HepG2 (cell line): ENCODE measurements around the gene ZC3H8. TPM values are rescaled to one million over a fixed set of nuclear protein-coding genes. Genes with fewer than 3 reads are reported as not detected.
A peak's percentile ranks its signal among the peaks of the same experiment; 100 is the strongest.

Experiments
- ATAC-seq: fragments of 200-7000 bp; cut with Tn5 transposase; 3 replicates; pipeline ENCODE4 v1.9.1; 2020; ENCODE audit warnings: mild to moderate bottlenecking, moderate library complexity
- BruUV-seq: library from RNA; stranded (reverse); fragments of 400-500 nt; replicated peaks from 2 replicates; lab custom pipeline; 2021; lab: Mats Ljungman, UMichigan
- CTCF ChIA-PET: fragments of 300-600 bp; formaldehyde crosslinking; extraction: SDS; loops from one replicate; lab custom pipeline; 2021; ENCODE audit warnings: low total read pairs, inconsistent platforms, low intra/inter-chr PET ratio; lab: Yijun Ruan, JAX
- POLR2A ChIA-PET: fragments of 350-600 bp; sonication (Branson Sonifier 250); formaldehyde crosslinking; loops from one replicate; lab custom pipeline; 2020; ENCODE audit warnings: antibody characterized with exemption, inconsistent platforms; lab: Yijun Ruan, JAX
- DNase-seq: peaks from one replicate; pipeline ENCODE4 v3.0.0-alpha.2; 2015; ENCODE audit warnings: low spot score
- FAIRE-seq: peaks from 3 replicates; lab custom pipeline; 2011; peaks lifted over from hg19 to GRCh38; lab: Jason Lieb, UNC
- H2AFZ ChIP-seq: one replicate; pipeline ENCODE4 v1.6.1; 2011; ENCODE audit warnings: low read length, inconsistent platforms
- H3K27ac ChIP-seq: fragments of 300-600 bp; 3 replicates; pipeline ENCODE4 v1.8.0; 2011; ENCODE audit warnings: mixed run types, mild to moderate bottlenecking, mixed read lengths, low read length, inconsistent platforms; ENCODE audit not compliant: insufficient read depth; ENCODE audit errors: extremely low read length
- H3K27me3 ChIP-seq, 2 experiments: fragments of 200-600 bp in 1 of 2; 2 replicates in 1 of 2; 3 replicates in 1 of 2; pipeline versions ENCODE4 v1.6.0 to v1.8.0; 2011; ENCODE audit warnings: low read length in 2 of 2, mild to moderate bottlenecking in 2 of 2, moderate library complexity in 2 of 2, inconsistent platforms in 1 of 2; ENCODE audit not compliant: insufficient read depth in 2 of 2, control insufficient read depth in 1 of 2
- H3K36me3 ChIP-seq, 2 experiments: fragments of 200-600 bp in 1 of 2; replicated peaks in 1 of 2; 2 replicates in 1 of 2; 3 replicates in 1 of 2; pipeline versions ENCODE4 v1.5.1 to v1.8.0; 2011; ENCODE audit warnings: low read length in 2 of 2, inconsistent platforms in 1 of 2; ENCODE audit not compliant: insufficient read depth in 2 of 2, control insufficient read depth in 1 of 2
- H3K4me1 ChIP-seq: 2 replicates; pipeline ENCODE4 v1.5.1; 2012; ENCODE audit warnings: low read length, inconsistent platforms; ENCODE audit not compliant: insufficient read depth
- H3K4me2 ChIP-seq: 2 replicates; pipeline ENCODE4 v1.6.0; 2011; ENCODE audit warnings: low read depth, low read length, inconsistent platforms
- H3K4me3 ChIP-seq, 3 experiments: fragments of 200-600 bp in 1 of 3; sonication (generic), shearing (Covaris generic) in 1 of 3; replicated peaks in 1 of 3; 2 replicates each; pipeline ENCODE4 v1.5.1; 2011 to 2016; ENCODE audit warnings: low read length in 3 of 3, inconsistent platforms in 2 of 3, low read depth in 2 of 3, mild to moderate bottlenecking in 2 of 3, control low read depth in 1 of 3, mixed read lengths in 1 of 3; ENCODE audit not compliant: insufficient read depth in 1 of 3
- H3K79me2 ChIP-seq: one replicate; pipeline ENCODE4 v1.6.1; 2011; ENCODE audit warnings: low read length, inconsistent platforms; ENCODE audit not compliant: insufficient read depth
- H3K9ac ChIP-seq: 2 replicates; pipeline ENCODE4 v1.6.0; 2011; ENCODE audit warnings: mild to moderate bottlenecking, low read depth, low read length, inconsistent platforms; ENCODE audit not compliant: insufficient read depth
- H3K9me3 ChIP-seq: 2 replicates; pipeline ENCODE4 v1.5.1; 2012; ENCODE audit warnings: mild to moderate bottlenecking, low read length
- H4K20me1 ChIP-seq: 2 replicates; pipeline ENCODE4 v1.6.0; 2011; ENCODE audit warnings: inconsistent platforms, mild to moderate bottlenecking, low read length, moderate library complexity; ENCODE audit not compliant: insufficient read depth
- ATF1 ChIP-seq: IDR thresholded peaks from 2 replicates; pipeline ENCODE4 v1.6.1; 2016; ENCODE audit warnings: mild to moderate bottlenecking, control low read depth
- BATF2 ChIP-seq: sonication (generic); formaldehyde crosslinking; IDR thresholded peaks from 2 replicates; pipeline ENCODE4 v1.8.0; 2022; ENCODE audit warnings: mild to moderate bottlenecking, missing genetic modification reagents, moderate library complexity
- CHCHD3 ChIP-seq: sonication (generic); formaldehyde crosslinking; IDR thresholded peaks from 2 replicates; pipeline ENCODE4 v1.8.0; 2022; ENCODE audit warnings: mild to moderate bottlenecking, missing genetic modification reagents, moderate library complexity
- CHD2 ChIP-seq: IDR thresholded peaks from 2 replicates; pipeline ENCODE4 v1.6.1; 2011; ENCODE audit warnings: low read depth, low read length, improper control_type of control experiment
- DNMT1 ChIP-seq: sonication (generic); formaldehyde crosslinking; IDR thresholded peaks from 2 replicates; pipeline ENCODE4 v1.5.1; 2020; ENCODE audit warnings: mild to moderate bottlenecking, missing genetic modification reagents
- ETV6 ChIP-seq: sonication (generic); formaldehyde crosslinking; conservative IDR thresholded peaks from 2 replicates; pipeline ENCODE4 v1.4.0; 2020; ENCODE audit warnings: missing genetic modification reagents
- PCBP2 ChIP-seq: fragments of 200-400 bp; formaldehyde crosslinking; optimal IDR thresholded peaks from 2 replicates; pipeline ENCODE3; 2018; ENCODE audit warnings: low read length, low read depth; ENCODE audit not compliant: poor library complexity, severe bottlenecking
- RELA ChIP-seq: sonication (generic); formaldehyde crosslinking; IDR thresholded peaks from 2 replicates; pipeline ENCODE4 v1.4.0; 2020; ENCODE audit warnings: missing genetic modification reagents
- REXO4 ChIP-seq: sonication (generic); formaldehyde crosslinking; IDR thresholded peaks from 2 replicates; pipeline ENCODE4 v1.8.0; 2022; ENCODE audit warnings: missing genetic modification reagents, mild to moderate bottlenecking, borderline replicate concordance
- SATB2 ChIP-seq: sonication (generic); formaldehyde crosslinking; IDR thresholded peaks from 2 replicates; pipeline ENCODE4 v1.5.0; 2020; ENCODE audit warnings: missing genetic modification reagents
- ZFP1 ChIP-seq: IDR thresholded peaks from 2 replicates; pipeline ENCODE4 v1.6.1; 2016
- ZKSCAN1 ChIP-seq: fragments of 150-350 bp; IDR thresholded peaks from 2 replicates; pipeline ENCODE4 v1.6.1; 2014; ENCODE audit warnings: low read length
- ZMYM3 ChIP-seq: sonication (generic); formaldehyde crosslinking; IDR thresholded peaks from 2 replicates; pipeline ENCODE4 v1.5.1; 2020; ENCODE audit warnings: mild to moderate bottlenecking, missing genetic modification reagents
- ZNF121 ChIP-seq: sonication (generic); formaldehyde crosslinking; IDR thresholded peaks from 2 replicates; pipeline ENCODE4 v1.5.0; 2020; ENCODE audit warnings: mild to moderate bottlenecking, missing genetic modification reagents
- ZNF260 ChIP-seq: sonication (generic); formaldehyde crosslinking; IDR thresholded peaks from 2 replicates; pipeline ENCODE4 v1.4.0; 2020; ENCODE audit warnings: missing genetic modification reagents, low read depth, mild to moderate bottlenecking, borderline replicate concordance
- ZNF558 ChIP-seq: sonication (generic); formaldehyde crosslinking; IDR thresholded peaks from 2 replicates; pipeline ENCODE4 v1.9.0; 2022; ENCODE audit warnings: mild to moderate bottlenecking, missing genetic modification reagents, borderline replicate concordance
- ZNF652 ChIP-seq: IDR thresholded peaks from 2 replicates; pipeline ENCODE4 v1.6.1; 2016; ENCODE audit warnings: low read depth, borderline replicate concordance
- WGBS: methylation state at CpG from one replicate; pipeline ENCODE4 v1.1.6; 2017; ENCODE audit warnings: low lambda C conversion rate; 5-methylcytosine and 5-hydroxymethylcytosine counted together
- in situ Hi-C: cut with HindIII; loops from 2 replicates; pipeline ENCODE4 v1.10.0; 2017; ENCODE audit warnings: low pct_unique_long_range_greater_than_20kb; ENCODE audit not compliant: extremely low pct_ligation_motif_present
- intact Hi-C: fragments of 100-400 bp; cut with micrococcal nuclease; formaldehyde crosslinking; loops from one replicate; pipeline ENCODE4 v1.10.0; 2022; ENCODE audit not compliant: unreplicated experiment
- polyA plus RNA-seq, 8 experiments: library from polyadenylated mRNA; depleted of rRNA in 3 of 8; stranded (reverse) in 7 of 8; unstranded in 1 of 8; fragments of >200 nt; fragmentation: Illumina TruSeq in 4 of 8; extraction: Trizol in 4 of 8; gene quantifications; 2 replicates each; pipeline versions ENCODE4 v1.2.1 to v1.2.3, GENCODE V29; 2011 to 2016; ENCODE audit warnings: low read depth in 4 of 8, missing spikeins in 1 of 8, mixed read lengths in 1 of 8; ENCODE audit not compliant: insufficient read depth in 1 of 8
- total RNA-seq, 5 experiments: library from RNA; depleted of rRNA; stranded (reverse); fragments of >200 nt; fragmentation: Illumina TruSeq; extraction: Trizol; gene quantifications; 2 replicates each; pipeline ENCODE4 v1.2.3, GENCODE V29; 2016; ENCODE audit warnings: low read depth in 1 of 5
- TF ChIP-seq, protein P1 (sequence below): sonication (generic); formaldehyde crosslinking; conservative IDR thresholded peaks from 2 replicates; pipeline ENCODE4 v1.4.0; 2020; ENCODE audit warnings: mild to moderate bottlenecking, missing genetic modification reagents, moderate library complexity

ZC3H8 gene
- total and polyA plus RNA-seq, 2 of the 13 experiments (the other 11 are each of a cell fraction or from before 2014, with no cell fraction given): 4.5 to 17.0 TPM

DNA sequence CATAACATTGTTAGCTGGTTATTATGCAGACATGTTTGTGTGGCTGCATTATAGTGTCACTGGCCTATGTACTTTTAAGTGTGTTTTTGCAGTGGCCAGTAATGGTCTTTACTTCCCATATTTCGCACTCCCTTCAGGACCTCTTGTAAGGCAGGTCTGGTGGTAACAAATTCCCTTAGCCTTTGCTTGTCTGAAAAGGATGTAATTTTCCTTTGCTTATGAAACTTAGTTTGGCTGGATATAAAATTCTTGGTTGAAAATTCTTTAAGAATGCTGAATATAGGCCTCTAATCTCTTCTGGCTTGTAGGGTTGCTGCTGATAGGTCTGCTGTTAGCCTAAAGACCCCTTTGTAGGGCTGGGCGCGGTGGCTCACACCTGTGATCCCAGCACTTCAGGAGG is 34.7 kb downstream of the ZC3H8 start:
- Histone ChIP-seq H3K79me2 (no peaks in the 10 kb centered on the region), H3K27ac (no peak overlapping the region), H3K27me3 (no peaks in the 10 kb centered on the region), H3K4me1 (no peaks in the 10 kb centered on the region), H2AFZ (no peak overlapping the region), H3K36me3 (peaks cover 2 to 3% of the 10 kb centered on the region in 2 experiments; a peak in 3 of 5 replicates), H3K4me2 (no peak overlapping the region), H4K20me1 (no peaks in the 10 kb centered on the region), H3K9ac (no peak overlapping the region), H3K4me3 (no peak overlapping the region), H3K9me3 (no peaks in the 10 kb centered on the region; the same call in 1 of the 2 replicates)
- over 99% methylated on average over 3 of the region's 3 CpGs for WGBS
- FAIRE-seq (no peak), DNase-seq (no peak), ATAC-seq (no peak)
- TF ChIP-seq BATF2 (CRISPR knock-in tag): no peak
- no peak for TF ChIP-seq ETV6
- no peak for TF ChIP-seq CHD2
- no peak for TF ChIP-seq ZNF558 (CRISPR knock-in tag)
- peak; percentile 76; the same call in 1 of the 2 replicates for TF ChIP-seq ZFP1 (CRISPR knock-in tag)
- TF ChIP-seq ZNF121 (CRISPR knock-in tag): no peak
- ChIA-PET CTCF (no interaction called here), POLR2A (no interaction called here)
- intact Hi-C loops (no loop called here), in situ Hi-C loops (no loop called here)
- BruUV-seq: no TSS peak

DNA sequence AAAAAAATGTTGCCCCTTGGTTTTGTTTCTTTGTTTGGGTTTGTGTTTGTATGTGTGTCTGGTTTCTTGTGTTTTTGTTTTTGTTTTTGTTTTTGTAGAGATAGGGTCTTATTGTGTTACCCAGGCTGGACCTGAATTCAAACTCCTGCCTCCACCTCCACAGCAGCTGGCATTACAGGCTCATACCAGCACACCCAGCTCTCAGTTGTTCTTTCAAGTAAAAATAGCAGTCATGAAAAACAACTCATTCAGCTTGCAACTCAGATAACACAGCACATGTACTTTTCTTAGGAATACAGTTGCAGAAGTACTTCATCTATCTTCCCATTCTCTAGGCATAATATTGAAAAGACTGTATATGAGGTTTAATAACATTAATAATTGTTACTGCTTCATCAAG is 37.0 kb downstream of the ZC3H8 start:
- H3K4me1 ChIP-seq: no peaks in the 10 kb centered on the region
- CTCF ChIA-PET: no interaction called here
- H3K9me3 ChIP-seq: no peaks in the 10 kb centered on the region; the same call in 1 of the 2 replicates
- H2AFZ ChIP-seq: no peak overlapping the region
- no peaks in the 10 kb centered on the region for H3K27me3 ChIP-seq
- DNase-seq: no peak
- H3K79me2 ChIP-seq: no peaks in the 10 kb centered on the region
- BruUV-seq: no TSS peak
- POLR2A ChIA-PET: no interaction called here
- H3K27ac ChIP-seq: no peak overlapping the region
- in situ Hi-C loops: no loop called here
- H3K36me3 ChIP-seq: peaks cover 4 to 5% of the 10 kb centered on the region in 2 experiments; a peak in 4 of 5 replicates
- H4K20me1 ChIP-seq: no peaks in the 10 kb centered on the region
- no peak for ATAC-seq
- no peak overlapping the region for H3K4me3 ChIP-seq
- intact Hi-C loops: no loop called here
- no peak for FAIRE-seq
- H3K9ac ChIP-seq: no peak overlapping the region
- no peak overlapping the region for H3K4me2 ChIP-seq
- TF ChIP-seq, protein P1, sequence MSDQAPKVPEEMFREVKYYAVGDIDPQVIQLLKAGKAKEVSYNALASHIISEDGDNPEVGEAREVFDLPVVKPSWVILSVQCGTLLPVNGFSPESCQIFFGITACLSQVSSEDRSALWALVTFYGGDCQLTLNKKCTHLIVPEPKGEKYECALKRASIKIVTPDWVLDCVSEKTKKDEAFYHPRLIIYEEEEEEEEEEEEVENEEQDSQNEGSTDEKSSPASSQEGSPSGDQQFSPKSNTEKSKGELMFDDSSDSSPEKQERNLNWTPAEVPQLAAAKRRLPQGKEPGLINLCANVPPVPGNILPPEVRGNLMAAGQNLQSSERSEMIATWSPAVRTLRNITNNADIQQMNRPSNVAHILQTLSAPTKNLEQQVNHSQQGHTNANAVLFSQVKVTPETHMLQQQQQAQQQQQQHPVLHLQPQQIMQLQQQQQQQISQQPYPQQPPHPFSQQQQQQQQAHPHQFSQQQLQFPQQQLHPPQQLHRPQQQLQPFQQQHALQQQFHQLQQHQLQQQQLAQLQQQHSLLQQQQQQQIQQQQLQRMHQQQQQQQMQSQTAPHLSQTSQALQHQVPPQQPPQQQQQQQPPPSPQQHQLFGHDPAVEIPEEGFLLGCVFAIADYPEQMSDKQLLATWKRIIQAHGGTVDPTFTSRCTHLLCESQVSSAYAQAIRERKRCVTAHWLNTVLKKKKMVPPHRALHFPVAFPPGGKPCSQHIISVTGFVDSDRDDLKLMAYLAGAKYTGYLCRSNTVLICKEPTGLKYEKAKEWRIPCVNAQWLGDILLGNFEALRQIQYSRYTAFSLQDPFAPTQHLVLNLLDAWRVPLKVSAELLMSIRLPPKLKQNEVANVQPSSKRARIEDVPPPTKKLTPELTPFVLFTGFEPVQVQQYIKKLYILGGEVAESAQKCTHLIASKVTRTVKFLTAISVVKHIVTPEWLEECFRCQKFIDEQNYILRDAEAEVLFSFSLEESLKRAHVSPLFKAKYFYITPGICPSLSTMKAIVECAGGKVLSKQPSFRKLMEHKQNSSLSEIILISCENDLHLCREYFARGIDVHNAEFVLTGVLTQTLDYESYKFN (CRISPR knock-in tag): no peak
- TF ChIP-seq PCBP2 (no peak), REXO4 (CRISPR knock-in tag) (no peak), ATF1 (CRISPR knock-in tag) (no peak), ZMYM3 (CRISPR knock-in tag) (no peak), RELA (CRISPR knock-in tag) (no peak), ZNF260 (CRISPR knock-in tag) (no peak), SATB2 (no peak), ZKSCAN1 (no peak), ZNF652 (CRISPR knock-in tag) (no peak), CHCHD3 (CRISPR knock-in tag) (no peak), DNMT1 (CRISPR knock-in tag) (no peak)
